Measurements from ENCODE around the gene KDR.

GRCh38 chr4:55125763-55126541 lies 557 bp upstream of the KDR start:
- TF ChIP-seq CTCF (IDR thresholded peaks at IDR 0.05; ENCODE audit: borderline replicate concordance, extremely low read depth, low read length, poor library complexity, severe bottlenecking): no peak
- no peak for TF ChIP-seq EZH2 (IDR thresholded peaks at IDR 0.05; ENCODE audit: borderline replicate concordance, low read depth, low read length, severe bottlenecking)

All from DND-41 (cell line).